Suprapubic skin (tissue), 3 donors: ENCODE results near the gene COX7A1.

Experiments used
- CTCF ChIP-seq, 2 donors: fragments of 200-600 bp in 1 of 2; fragments of 450-650 bp in 1 of 2; sonication (generic) in 1 of 2; IDR thresholded peaks; one replicate each; pipeline ENCODE4 v1.5.1; 2016 to 2019; ENCODE audit warnings: antibody characterized with exemption in 2 of 2, mild to moderate bottlenecking in 1 of 2, moderate library complexity in 1 of 2
- POLR2A ChIP-seq, 2 donors: fragments of 450-650 bp; IDR thresholded peaks; one replicate each; pipeline ENCODE4 v1.6.1; 2017; ENCODE audit warnings: antibody characterized with exemption in 2 of 2, mild to moderate bottlenecking in 2 of 2, moderate library complexity in 2 of 2

GRCh38 chr19:36120984-36121358 is 31.3 kb downstream of the COX7A1 start:
- TF ChIP-seq POLR2A (IDR thresholded peaks at IDR 0.05) = no peak
- TF ChIP-seq CTCF (IDR thresholded peaks at IDR 0.05) = no peak
